Nephron (organoid): Measurements from ENCODE around the gene ARFRP1.

ENCODE experiments used
- H3K27ac Mint-ChIP-seq, 3 experiments: 2 replicates each; pipeline ENCODE4 v1.8.0; 2020; ENCODE audit warnings: mixed read lengths in 3 of 3, mild to moderate bottlenecking in 2 of 3, moderate library complexity in 1 of 3
- H3K27me3 Mint-ChIP-seq: 2 replicates; pipeline ENCODE4 v1.8.0; 2021; ENCODE audit warnings: low read depth, mild to moderate bottlenecking, moderate library complexity, mixed read lengths
- H3K36me3 Mint-ChIP-seq: 2 replicates; pipeline ENCODE4 v1.8.0; 2020; ENCODE audit warnings: low read depth, mixed read lengths
- H3K4me1 Mint-ChIP-seq: 2 replicates; pipeline ENCODE4 v1.8.0; 2020; ENCODE audit warnings: mixed read lengths
- H3K4me3 Mint-ChIP-seq, 3 experiments: 2 replicates each; pipeline ENCODE4 v1.8.0; 2020; ENCODE audit warnings: mild to moderate bottlenecking in 3 of 3, mixed read lengths in 3 of 3, moderate library complexity in 2 of 3
- H3K9me3 Mint-ChIP-seq: 2 replicates; pipeline ENCODE4 v1.8.0; 2020; ENCODE audit warnings: mixed read lengths
- CTCF ChIP-seq, 3 experiments: fragments of 200-600 bp; sonication (generic); IDR thresholded peaks; one replicate each; pipeline ENCODE4 v1.5.0; 2021; ENCODE audit warnings: antibody characterized with exemption in 3 of 3; ENCODE audit not compliant: unreplicated experiment in 3 of 3

ARFRP1 gene

DNA sequence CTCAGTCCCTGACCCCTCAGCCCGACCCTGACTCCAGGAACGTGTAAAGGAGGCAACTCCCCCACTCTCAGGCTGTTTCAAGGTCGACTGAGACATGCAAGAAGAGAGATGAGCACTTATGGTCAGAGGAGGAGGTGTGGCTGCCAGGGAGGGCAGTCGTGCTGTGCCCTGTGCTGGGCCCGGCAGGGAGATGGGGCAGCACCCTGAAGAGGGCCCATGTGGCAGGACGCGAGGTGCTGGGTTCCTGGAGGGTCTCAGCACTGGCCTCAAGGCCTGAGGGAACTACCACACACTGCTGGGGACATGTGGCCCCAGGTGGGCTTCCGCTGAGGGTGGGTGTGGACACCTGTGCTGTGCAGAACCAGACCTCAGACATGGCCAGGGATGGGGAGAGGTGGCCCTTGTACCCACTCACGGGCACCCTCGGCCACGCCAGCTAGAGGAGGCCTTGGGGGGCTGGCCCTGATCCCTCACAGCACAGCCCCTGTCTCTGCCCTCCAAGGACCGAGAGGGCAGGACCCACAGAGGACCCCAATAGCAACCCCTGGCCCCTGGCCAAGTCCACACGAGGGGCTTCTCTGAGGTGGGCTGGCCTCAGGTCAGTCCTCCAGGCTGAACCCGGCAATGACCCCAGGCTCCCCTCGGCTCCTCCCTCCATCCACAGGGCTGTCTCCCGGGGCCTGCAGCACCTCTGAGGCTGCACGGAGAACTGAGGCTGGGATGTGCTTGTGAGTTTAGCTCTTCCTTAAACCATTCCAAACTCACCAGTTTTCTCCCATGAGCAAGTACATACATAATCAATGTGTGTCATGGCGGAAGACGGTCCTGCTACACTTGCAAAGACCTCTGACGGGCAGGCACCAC lies 40.5 kb upstream of the ARFRP1 start:
- no peak for TF ChIP-seq CTCF (IDR thresholded peaks at IDR 0.05; ENCODE audit: unreplicated experiment in 3 of 3)
- no peaks in the 10 kb centered on the region for H3K9me3 Mint-ChIP-seq
- H3K36me3 Mint-ChIP-seq, result peaks cover 23% of the 10 kb centered on the region
- H3K4me1 Mint-ChIP-seq, result peaks cover 4% of the 10 kb centered on the region
- H3K27me3 Mint-ChIP-seq, result no peaks in the 10 kb centered on the region
- peak overlapping the region in 1 of 3 experiments; percentile 38 for H3K4me3 Mint-ChIP-seq
- peak overlapping the region in 1 of 3 experiments; percentile 28 for H3K27ac Mint-ChIP-seq

DNA sequence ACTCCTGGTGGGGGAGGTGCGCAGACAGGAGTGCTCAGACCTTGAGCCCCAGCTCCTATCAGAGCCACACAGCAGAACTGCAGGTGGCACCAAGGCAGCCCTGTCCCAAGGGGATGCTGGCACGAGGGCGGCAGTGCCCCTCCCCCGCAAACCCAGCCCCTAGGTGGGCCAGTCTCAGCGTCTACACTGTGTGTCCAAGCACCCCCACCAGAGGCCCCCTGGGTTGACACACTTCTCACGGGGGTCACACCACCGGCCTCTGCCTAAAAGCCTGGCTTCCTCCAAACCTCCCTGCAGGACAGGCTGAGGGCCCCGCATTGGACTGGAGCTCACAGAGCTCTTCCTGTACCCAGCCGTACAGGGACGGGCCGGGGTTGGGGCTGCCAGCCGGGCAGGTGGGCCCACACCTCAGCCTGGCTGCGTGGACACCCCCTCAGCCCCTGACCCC lies 39.9 kb upstream of the ARFRP1 start:
- H3K36me3 Mint-ChIP-seq, result peaks cover 24% of the 10 kb centered on the region
- no peaks in the 10 kb centered on the region for H3K9me3 Mint-ChIP-seq
- H3K27ac Mint-ChIP-seq, result no peak overlapping the region
- no peak overlapping the region for H3K4me3 Mint-ChIP-seq
- H3K4me1 Mint-ChIP-seq, result peaks cover 4% of the 10 kb centered on the region
- TF ChIP-seq CTCF (IDR thresholded peaks at IDR 0.05; ENCODE audit: unreplicated experiment in 3 of 3), result no peak
- H3K27me3 Mint-ChIP-seq, result no peaks in the 10 kb centered on the region

DNA sequence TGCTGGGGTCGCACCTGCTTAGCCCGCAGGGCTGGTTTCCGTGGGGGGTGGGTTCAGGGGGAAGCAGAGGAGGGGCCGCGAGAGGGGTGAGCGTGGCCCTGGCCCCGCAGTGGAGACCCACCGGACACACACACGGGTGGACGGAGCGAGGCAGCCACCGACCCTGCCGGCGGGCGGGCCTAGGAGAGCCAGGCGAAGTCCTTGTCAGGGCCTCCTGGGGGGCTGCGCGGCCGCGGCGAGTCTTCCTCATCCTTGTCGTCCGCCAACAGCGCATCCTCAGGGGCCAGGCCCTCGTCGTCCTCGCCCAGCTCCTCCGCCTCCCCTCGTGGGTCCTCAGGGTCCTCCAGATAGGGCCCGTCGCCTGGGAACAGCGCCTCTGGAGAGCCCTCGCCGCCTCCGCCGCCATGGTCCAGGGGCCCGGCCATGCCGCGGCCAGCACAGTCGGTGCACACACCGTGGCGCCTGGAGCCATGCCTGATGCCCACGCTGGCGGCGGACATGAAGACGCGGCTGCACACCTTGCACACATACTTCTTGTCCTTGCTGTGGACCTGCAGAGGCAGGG lies 39.1 kb upstream of the ARFRP1 start:
- Mint-ChIP-seq H3K4me1 (peaks cover 4% of the 10 kb centered on the region), H3K4me3 (no peak overlapping the region), H3K9me3 (no peaks in the 10 kb centered on the region), H3K27me3 (no peaks in the 10 kb centered on the region), H3K36me3 (peaks cover 24% of the 10 kb centered on the region), H3K27ac (no peak overlapping the region)
- no peak for TF ChIP-seq CTCF (IDR thresholded peaks at IDR 0.05; ENCODE audit: unreplicated experiment in 3 of 3)

DNA sequence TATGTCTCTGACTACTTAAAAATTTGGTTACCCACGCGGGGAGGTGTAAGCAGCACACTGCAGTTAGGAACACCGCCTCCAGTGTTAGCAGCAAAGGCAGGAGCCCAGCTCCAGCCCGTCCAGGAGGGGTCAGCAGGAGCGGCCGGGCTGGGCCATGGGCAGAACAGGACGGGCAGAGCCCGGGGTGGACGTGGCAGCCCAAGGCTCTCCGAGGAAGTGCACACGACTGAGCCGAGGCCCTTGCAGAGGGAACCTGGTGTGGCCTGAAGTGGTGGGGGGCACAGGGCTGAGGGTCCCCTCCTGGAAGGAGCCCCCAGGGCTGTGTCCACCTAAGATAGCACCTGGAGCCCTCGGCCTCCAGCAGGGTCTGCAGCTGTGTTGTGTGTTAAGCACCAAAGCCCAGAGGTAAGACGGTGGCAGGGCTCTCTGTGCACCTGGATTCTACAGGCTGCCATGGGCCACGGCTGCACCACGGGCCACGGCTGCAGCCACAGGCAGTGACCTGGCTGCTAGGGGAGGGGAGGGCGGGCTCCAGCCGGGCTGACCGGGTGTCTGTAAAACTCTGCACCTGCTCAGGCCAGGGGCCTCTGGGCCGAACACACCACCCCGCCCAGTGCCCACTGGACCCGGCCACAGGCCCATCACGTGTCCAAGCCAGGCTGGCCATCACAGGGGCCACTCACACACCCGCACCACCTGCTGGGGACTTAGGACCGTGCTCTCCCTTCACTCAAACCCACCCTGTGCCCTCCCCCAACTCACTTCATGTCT lies 38.4 kb upstream of the ARFRP1 start:
- peaks cover 4% of the 10 kb centered on the region for H3K4me1 Mint-ChIP-seq

GRCh38 chr20:63745424-63745805 lies 37.6 kb upstream of the ARFRP1 start:
- Mint-ChIP-seq H3K4me3 (no peak overlapping the region), H3K4me1 (peaks cover 4% of the 10 kb centered on the region), H3K36me3 (peaks cover 24% of the 10 kb centered on the region), H3K9me3 (no peaks in the 10 kb centered on the region), H3K27ac (peak overlapping the region; percentile 21 to 66 (median 56)), H3K27me3 (no peaks in the 10 kb centered on the region)
- TF ChIP-seq CTCF (IDR thresholded peaks at IDR 0.05; ENCODE audit: unreplicated experiment in 3 of 3), result no peak

More for the DNA sequence above, 38.4 kb upstream of the ARFRP1 start:
- Mint-ChIP-seq H3K4me3 (no peak overlapping the region), H3K27ac (peak overlapping the region; percentile 21 to 66 (median 56)), H3K36me3 (peaks cover 24% of the 10 kb centered on the region), H3K27me3 (no peaks in the 10 kb centered on the region), H3K9me3 (no peaks in the 10 kb centered on the region)
- TF ChIP-seq CTCF (IDR thresholded peaks at IDR 0.05; ENCODE audit: unreplicated experiment in 3 of 3), result no peak
